Uterus (tissue), 2 donors: ENCODE measurements around the gene ZRANB2.

Source experiments
- CTCF ChIP-seq, 4 experiments: fragments of 200-600 bp in 2 of 4; fragments of 450-650 bp in 2 of 4; sonication (generic) in 2 of 4; IDR thresholded peaks; one replicate each; pipeline ENCODE4 v1.5.1; 2016 to 2019; ENCODE audit warnings: antibody characterized with exemption in 4 of 4, mild to moderate bottlenecking in 2 of 4, moderate library complexity in 1 of 4
- POLR2A ChIP-seq, 2 donors: fragments of 450-650 bp; IDR thresholded peaks; one replicate each; pipeline ENCODE4 v1.6.1; 2016; ENCODE audit warnings: antibody characterized with exemption in 2 of 2, mild to moderate bottlenecking in 1 of 2, moderate library complexity in 1 of 2

- TF ChIP-seq CTCF (IDR thresholded peaks at IDR 0.05) (no peak), POLR2A (IDR thresholded peaks at IDR 0.05) (no peak)
These were observed 21.1 kb upstream of the ZRANB2 start for GRCh38 chr1:71101839-71102376.
